NB4 (cell line): ENCODE measurements around the gene RDX.

ENCODE experiments used
- DNase-seq: peaks from one replicate; pipeline ENCODE4 v3.0.0; 2010; ENCODE audit warnings: low read depth
- H3K4me3 ChIP-seq: one replicate; pipeline ENCODE4 v1.5.1; 2011; ENCODE audit warnings: mild to moderate bottlenecking, low read depth, low read length, moderate library complexity
- CTCF ChIP-seq: IDR thresholded peaks from one replicate; pipeline ENCODE4 v1.5.1; 2012; ENCODE audit warnings: low read depth, low read length
- MAX ChIP-seq: IDR thresholded peaks from 2 replicates; pipeline ENCODE4 v1.6.1; 2011; ENCODE audit warnings: low read depth, low read length
- MYC ChIP-seq: IDR thresholded peaks from 2 replicates; pipeline ENCODE4 v1.6.1; 2011; ENCODE audit warnings: low read depth, low read length
- POLR2A ChIP-seq: IDR thresholded peaks from 2 replicates; pipeline ENCODE4 v1.6.1; 2011; ENCODE audit warnings: mild to moderate bottlenecking; ENCODE audit not compliant: insufficient read length; ENCODE audit errors: extremely low read depth

Gene RDX

GRCh38 chr11:110303414-110303826 lies 7.0 kb upstream of the RDX start:
- H3K4me3 ChIP-seq, result no peak overlapping the region
- DNase-seq, result no peak
- TF ChIP-seq CTCF (no peak), MYC (no peak), MAX (no peak), POLR2A (no peak)

- no peak for DNase-seq
- TF ChIP-seq CTCF (no peak), MYC (no peak), MAX (no peak), POLR2A (no peak)
- no peak overlapping the region for H3K4me3 ChIP-seq
Observed at GRCh38 chr11:110301577-110301976, 5.2 kb upstream of the RDX start.

- no peak overlapping the region for H3K4me3 ChIP-seq
- no peak for TF ChIP-seq MAX
- no peak for TF ChIP-seq MYC
- TF ChIP-seq CTCF, result no peak
- no peak for TF ChIP-seq POLR2A
- no peak for DNase-seq
Observed at GRCh38 chr11:110301032-110301431, 4.6 kb upstream of the RDX start.

- no peak for DNase-seq
- no peak overlapping the region for H3K4me3 ChIP-seq
- TF ChIP-seq MYC, result no peak
- no peak for TF ChIP-seq MAX
- TF ChIP-seq POLR2A, result no peak
- no peak for TF ChIP-seq CTCF
Observed at GRCh38 chr11:110299006-110299785, 2.8 kb upstream of the RDX start.

- no peak for DNase-seq
- no peak overlapping the region for H3K4me3 ChIP-seq
- TF ChIP-seq POLR2A, result no peak
- no peak for TF ChIP-seq CTCF
- no peak for TF ChIP-seq MAX
- TF ChIP-seq MYC, result no peak
Observed at GRCh38 chr11:110298301-110298765, 1.9 kb upstream of the RDX start.
